Upper lobe of left lung (tissue), 4 donors: ENCODE results near the gene LUZP1.

Experiments used
- EP300 ChIP-seq, 4 donors: sonication (generic); formaldehyde crosslinking; IDR thresholded peaks; one replicate each; pipeline ENCODE4 v1.5.1; 2017; ENCODE audit warnings: antibody characterized with exemption in 4 of 4, control low read depth in 2 of 4
- POLR2A ChIP-seq, 4 donors: fragments of 450-650 bp; IDR thresholded peaks; one replicate each; pipeline ENCODE4 v1.5.1; 2016 to 2017; ENCODE audit warnings: antibody characterized with exemption in 4 of 4, mild to moderate bottlenecking in 2 of 4
- POLR2AphosphoS5 ChIP-seq, 2 donors: sonication (generic); formaldehyde crosslinking; IDR thresholded peaks; one replicate each; pipeline ENCODE4 v1.5.1; 2017; ENCODE audit warnings: antibody characterized with exemption in 2 of 2
- TF ChIP-seq, protein P1 (sequence below), 6 experiments: fragments of 450-650 bp in 4 of 6; fragments of 200-600 bp in 2 of 6; sonication (generic) in 2 of 6; IDR thresholded peaks; one replicate each; pipeline ENCODE4 v1.5.1; 2016 to 2019; ENCODE audit warnings: antibody characterized with exemption in 6 of 6

GRCh38 chr1:23039308-23039826 lies 129.3 kb downstream of the LUZP1 start:
- TF ChIP-seq POLR2A (IDR thresholded peaks at IDR 0.05), result no peak
- TF ChIP-seq, protein P1, sequence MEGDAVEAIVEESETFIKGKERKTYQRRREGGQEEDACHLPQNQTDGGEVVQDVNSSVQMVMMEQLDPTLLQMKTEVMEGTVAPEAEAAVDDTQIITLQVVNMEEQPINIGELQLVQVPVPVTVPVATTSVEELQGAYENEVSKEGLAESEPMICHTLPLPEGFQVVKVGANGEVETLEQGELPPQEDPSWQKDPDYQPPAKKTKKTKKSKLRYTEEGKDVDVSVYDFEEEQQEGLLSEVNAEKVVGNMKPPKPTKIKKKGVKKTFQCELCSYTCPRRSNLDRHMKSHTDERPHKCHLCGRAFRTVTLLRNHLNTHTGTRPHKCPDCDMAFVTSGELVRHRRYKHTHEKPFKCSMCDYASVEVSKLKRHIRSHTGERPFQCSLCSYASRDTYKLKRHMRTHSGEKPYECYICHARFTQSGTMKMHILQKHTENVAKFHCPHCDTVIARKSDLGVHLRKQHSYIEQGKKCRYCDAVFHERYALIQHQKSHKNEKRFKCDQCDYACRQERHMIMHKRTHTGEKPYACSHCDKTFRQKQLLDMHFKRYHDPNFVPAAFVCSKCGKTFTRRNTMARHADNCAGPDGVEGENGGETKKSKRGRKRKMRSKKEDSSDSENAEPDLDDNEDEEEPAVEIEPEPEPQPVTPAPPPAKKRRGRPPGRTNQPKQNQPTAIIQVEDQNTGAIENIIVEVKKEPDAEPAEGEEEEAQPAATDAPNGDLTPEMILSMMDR (IDR thresholded peaks at IDR 0.05), result no peak
- no peak for TF ChIP-seq EP300 (IDR thresholded peaks at IDR 0.05)
- no peak for TF ChIP-seq POLR2AphosphoS5 (IDR thresholded peaks at IDR 0.05)
